Measurements from ENCODE around the gene SLFN5. TPM values are rescaled to one million over a fixed set of nuclear protein-coding genes. Genes with fewer than 3 reads are reported as not detected.

The SLFN5 gene
- total RNA-seq, 4 donors from 2014 or later, result 21.2 to 22.4 (median 21.6) TPM

DNA sequence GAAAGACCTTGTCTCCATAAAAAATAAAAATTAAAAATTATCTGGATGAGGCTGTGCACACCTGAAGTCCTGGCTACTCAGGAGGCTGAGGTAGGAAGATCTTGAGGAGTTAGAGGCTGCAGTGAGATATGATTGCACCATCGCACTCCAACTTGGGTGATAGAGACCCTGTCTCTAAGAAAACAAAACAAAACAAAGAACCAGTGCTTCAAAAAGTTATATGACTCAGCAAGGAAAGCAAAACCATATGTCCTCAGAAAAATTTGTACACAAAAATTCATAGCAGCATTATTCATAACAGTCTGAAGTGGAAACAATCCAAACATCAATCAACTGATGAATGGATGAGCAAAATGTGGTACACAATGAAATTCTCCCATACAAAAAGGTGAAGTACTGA is 48.9 kb downstream of the SLFN5 start:
- TF ChIP-seq POLR2A (IDR thresholded peaks at IDR 0.05) (no peak), EP300 (IDR thresholded peaks at IDR 0.05) (no peak)
- TF ChIP-seq, protein P1, sequence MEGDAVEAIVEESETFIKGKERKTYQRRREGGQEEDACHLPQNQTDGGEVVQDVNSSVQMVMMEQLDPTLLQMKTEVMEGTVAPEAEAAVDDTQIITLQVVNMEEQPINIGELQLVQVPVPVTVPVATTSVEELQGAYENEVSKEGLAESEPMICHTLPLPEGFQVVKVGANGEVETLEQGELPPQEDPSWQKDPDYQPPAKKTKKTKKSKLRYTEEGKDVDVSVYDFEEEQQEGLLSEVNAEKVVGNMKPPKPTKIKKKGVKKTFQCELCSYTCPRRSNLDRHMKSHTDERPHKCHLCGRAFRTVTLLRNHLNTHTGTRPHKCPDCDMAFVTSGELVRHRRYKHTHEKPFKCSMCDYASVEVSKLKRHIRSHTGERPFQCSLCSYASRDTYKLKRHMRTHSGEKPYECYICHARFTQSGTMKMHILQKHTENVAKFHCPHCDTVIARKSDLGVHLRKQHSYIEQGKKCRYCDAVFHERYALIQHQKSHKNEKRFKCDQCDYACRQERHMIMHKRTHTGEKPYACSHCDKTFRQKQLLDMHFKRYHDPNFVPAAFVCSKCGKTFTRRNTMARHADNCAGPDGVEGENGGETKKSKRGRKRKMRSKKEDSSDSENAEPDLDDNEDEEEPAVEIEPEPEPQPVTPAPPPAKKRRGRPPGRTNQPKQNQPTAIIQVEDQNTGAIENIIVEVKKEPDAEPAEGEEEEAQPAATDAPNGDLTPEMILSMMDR (IDR thresholded peaks at IDR 0.05), result no peak
- no peaks in the 10 kb centered on the region for H3K4me1 ChIP-seq
- WGBS, 2 donors, result 82% methylated on average over 1 of the region's 1 CpG

DNA sequence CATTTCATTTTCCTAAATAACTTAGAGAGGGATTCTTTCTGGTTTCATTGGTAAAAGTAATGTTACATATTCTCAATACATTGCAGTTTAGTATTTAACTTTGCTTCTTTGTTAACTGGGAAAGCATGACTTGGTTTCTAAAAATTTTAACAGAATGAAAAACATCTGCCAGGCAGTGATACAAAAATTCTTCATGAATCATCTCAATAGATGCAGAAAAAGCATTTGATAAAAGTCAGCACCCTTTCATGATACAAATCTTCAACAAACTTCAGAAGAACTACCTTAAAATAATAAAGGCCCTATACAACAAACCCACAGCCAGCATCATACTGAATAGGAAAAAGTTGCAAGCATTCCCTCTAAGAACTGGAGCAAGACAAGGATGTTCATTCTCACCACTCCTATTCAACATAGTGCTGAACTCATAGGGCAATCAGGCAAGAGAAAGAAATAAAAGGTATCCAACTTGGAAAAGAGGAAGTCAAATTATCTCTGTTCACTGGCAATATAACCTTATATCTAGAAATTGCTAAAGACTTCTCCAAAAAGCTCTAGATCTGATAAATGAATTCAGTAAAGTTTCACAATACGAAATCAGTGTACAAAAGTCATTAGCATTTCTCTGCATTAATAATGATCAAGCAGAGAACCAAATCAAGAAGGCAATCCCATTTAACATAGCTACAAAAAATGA is 50.4 kb downstream of the SLFN5 start:
- H3K4me3 ChIP-seq, result no peak overlapping the region
- H3K9me3 ChIP-seq, result peaks cover 0 to 2% (median 0%) of the 10 kb centered on the region in 4 donors
- no peak for DNase-seq (ENCODE audit: low spot score in 2 of 2)
- no peak overlapping the region for H3K27ac ChIP-seq
- 80 to 85% methylated on average over 1 of the region's 1 CpG for WGBS, 2 donors
- H3K27me3 ChIP-seq, result no peaks in the 10 kb centered on the region
- no peaks in the 10 kb centered on the region for H3K4me1 ChIP-seq
- no peaks in the 10 kb centered on the region for H3K36me3 ChIP-seq
- TF ChIP-seq, protein P1 (IDR thresholded peaks at IDR 0.05), result no peak
- TF ChIP-seq POLR2A (IDR thresholded peaks at IDR 0.05), result no peak
- no peak for TF ChIP-seq EP300 (IDR thresholded peaks at IDR 0.05)

More for the DNA sequence above, 48.9 kb downstream of the SLFN5 start:
- Histone ChIP-seq H3K36me3 (no peaks in the 10 kb centered on the region), H3K27me3 (no peaks in the 10 kb centered on the region), H3K9me3 (peaks cover 0 to 2% (median 0%) of the 10 kb centered on the region in 4 donors), H3K27ac (no peak overlapping the region), H3K4me3 (no peak overlapping the region)
- DNase-seq (ENCODE audit: low spot score in 2 of 2), result no peak

DNA sequence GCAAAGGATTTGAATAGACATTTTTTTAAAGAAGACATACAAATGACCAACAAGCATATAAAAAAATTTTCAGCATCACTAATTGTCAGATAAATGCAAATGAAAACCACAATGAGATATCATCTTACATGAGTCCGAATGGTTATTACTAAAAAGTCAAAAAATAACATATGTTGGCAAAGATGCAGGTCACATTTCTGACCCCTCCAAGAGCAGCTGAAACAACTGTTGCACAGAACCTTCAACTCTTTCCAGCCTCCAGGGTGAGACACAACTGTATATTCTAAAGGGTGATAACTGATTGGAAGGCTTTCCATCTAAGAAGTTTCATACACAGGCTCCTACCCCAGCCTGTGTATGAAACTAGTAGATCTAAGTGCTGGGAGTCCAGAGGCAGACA is 51.9 kb downstream of the SLFN5 start:
- Histone ChIP-seq H3K9me3 (no peaks in the 10 kb centered on the region), H3K27ac (no peak overlapping the region), H3K4me1 (no peaks in the 10 kb centered on the region), H3K27me3 (no peaks in the 10 kb centered on the region), H3K36me3 (no peaks in the 10 kb centered on the region), H3K4me3 (no peak overlapping the region)
- TF ChIP-seq POLR2A (IDR thresholded peaks at IDR 0.05), result no peak
- TF ChIP-seq EP300 (IDR thresholded peaks at IDR 0.05), result no peak
- TF ChIP-seq, protein P1 (IDR thresholded peaks at IDR 0.05), result no peak
- 51% methylated on average over 1 of the region's 1 CpG for WGBS, 2 donors
- no peak for DNase-seq (ENCODE audit: low spot score in 2 of 2)

DNA sequence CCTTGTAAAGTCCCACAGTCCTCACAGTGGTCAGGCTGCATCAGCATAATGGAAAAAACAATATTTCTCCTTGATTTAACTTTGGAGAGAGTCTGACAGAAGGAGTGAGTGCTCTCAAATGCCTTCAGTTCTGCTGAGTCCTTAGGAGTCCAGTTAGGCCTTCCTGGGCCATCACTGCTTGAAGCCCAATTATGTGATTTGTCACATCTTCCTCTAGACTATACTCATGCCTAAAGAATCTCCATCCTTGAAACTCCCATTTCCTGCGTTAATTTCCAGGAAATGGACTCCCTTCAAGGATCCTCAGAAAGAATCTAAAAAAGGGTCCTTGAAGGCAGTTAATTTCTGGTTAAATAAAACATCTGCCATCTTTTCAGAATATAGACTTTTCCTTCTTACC is 52.8 kb downstream of the SLFN5 start:
- TF ChIP-seq POLR2A (IDR thresholded peaks at IDR 0.05), result no peak
- TF ChIP-seq, protein P1 (IDR thresholded peaks at IDR 0.05), result no peak
- TF ChIP-seq EP300 (IDR thresholded peaks at IDR 0.05), result no peak
- H3K36me3 ChIP-seq, result no peaks in the 10 kb centered on the region
- WGBS, 2 donors, result 87 to 88% methylated on average over 1 of the region's 1 CpG
- H3K4me3 ChIP-seq, result no peak overlapping the region
- DNase-seq (ENCODE audit: low spot score in 2 of 2), result no peak
- peaks cover 0 to 2% (median 0%) of the 10 kb centered on the region in 4 donors for H3K9me3 ChIP-seq
- no peak overlapping the region for H3K27ac ChIP-seq
- no peaks in the 10 kb centered on the region for H3K27me3 ChIP-seq
- H3K4me1 ChIP-seq, result no peaks in the 10 kb centered on the region

DNA sequence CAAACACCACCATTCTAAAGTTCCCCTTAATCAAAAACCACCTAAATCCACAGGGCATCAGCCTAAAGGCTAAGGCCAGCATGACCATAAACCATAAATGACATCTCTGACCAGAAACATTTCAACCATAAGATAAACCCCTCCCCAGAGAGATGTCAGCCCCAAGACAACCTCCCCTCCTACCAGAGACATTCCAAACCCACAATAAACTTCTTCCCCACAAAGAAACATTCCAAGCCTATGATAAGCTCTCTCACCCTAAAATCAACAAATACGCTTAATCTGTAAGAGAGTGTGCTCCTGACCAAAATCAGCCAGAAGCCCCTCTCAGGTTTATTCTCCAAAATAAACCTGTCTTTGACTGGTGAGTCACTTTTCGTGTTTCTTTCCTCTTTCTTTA is 54.8 kb downstream of the SLFN5 start:
- TF ChIP-seq EP300 (IDR thresholded peaks at IDR 0.05) (no peak), POLR2A (IDR thresholded peaks at IDR 0.05) (no peak)
- TF ChIP-seq, protein P1 (IDR thresholded peaks at IDR 0.05), result no peak
- H3K27ac ChIP-seq, result no peak overlapping the region

More for the DNA sequence above, 54.8 kb downstream of the SLFN5 start:
- H3K27me3 ChIP-seq, result no peaks in the 10 kb centered on the region
- 78 to 80% methylated on average over 2 of the region's 2 CpGs for WGBS, 2 donors
- no peak for DNase-seq (ENCODE audit: low spot score in 2 of 2)
- H3K4me3 ChIP-seq, result no peak overlapping the region
- H3K9me3 ChIP-seq, result peaks cover 0 to 8% (median 0%) of the 10 kb centered on the region in 4 donors
- H3K4me1 ChIP-seq, result no peaks in the 10 kb centered on the region
- no peaks in the 10 kb centered on the region for H3K36me3 ChIP-seq
